GM18498 (cell line): ENCODE measurements around the gene HTRA1.

Experiments used
- ATAC-seq: cut with Tn5 transposase; IDR thresholded peaks from one replicate; pipeline ENCODE4 v1.9.1; 2021; ENCODE audit warnings: mild to moderate bottlenecking, moderate library complexity; ENCODE audit not compliant: unreplicated experiment

Gene HTRA1

DNA sequence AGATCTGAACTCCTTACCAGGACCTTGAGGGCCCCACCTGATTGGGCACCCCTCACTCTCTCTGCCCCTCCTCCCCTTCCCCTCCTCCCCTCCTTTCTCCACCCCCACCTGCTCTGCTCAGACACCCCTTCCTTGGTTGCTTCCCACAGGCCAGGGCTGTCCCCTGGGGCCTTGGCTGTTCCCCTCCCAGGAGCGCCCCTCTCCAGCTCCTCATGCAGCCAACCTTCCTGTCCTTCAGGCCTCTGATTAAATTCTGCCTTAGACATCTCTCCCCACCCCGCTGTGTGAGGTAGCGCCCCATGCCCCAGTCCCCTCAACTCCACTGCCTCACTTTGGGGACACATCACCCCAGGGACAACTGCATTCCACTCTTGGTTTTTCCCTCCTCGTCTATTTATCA lies 32.4 kb downstream of the HTRA1 start:
- no peak for ATAC-seq

DNA sequence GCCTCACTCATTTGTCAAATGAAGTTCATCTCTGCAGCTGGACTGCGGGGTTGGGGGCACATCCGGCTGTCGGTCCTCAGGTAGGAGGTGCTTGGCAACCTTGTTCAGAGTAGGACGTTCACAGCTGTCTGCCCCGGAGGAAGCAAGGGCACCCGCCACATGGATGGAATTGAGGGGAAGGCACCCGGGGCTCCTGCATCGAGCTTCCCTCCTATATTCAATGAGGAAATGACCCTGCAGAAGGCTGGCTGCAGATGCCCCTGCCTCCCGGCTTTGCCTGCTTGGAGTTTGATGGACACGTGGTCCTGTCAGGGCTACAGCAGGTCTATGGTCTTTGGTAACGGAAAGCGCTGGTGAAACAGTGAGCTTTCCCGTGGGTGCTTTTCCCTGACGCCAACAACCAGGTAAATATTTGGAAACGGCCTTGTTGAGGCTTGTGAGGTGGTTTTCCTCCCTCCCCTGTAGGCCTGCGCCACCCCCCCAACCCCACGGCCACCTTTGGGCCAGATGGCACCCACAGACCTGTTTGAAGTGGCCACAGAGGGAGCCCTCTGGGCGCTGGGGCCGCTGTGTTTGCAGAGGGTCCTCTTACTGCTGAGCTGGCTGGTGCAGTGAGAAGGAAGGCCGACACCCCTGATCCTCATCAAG lies 32.9 kb downstream of the HTRA1 start:
- ATAC-seq: no peak

- no peak for ATAC-seq
Observed at GRCh38 chr10:122494833-122495232, 33.5 kb downstream of the HTRA1 start.

- ATAC-seq: no peak
Observed at GRCh38 chr10:122495406-122496340, 34.3 kb downstream of the HTRA1 start.

DNA sequence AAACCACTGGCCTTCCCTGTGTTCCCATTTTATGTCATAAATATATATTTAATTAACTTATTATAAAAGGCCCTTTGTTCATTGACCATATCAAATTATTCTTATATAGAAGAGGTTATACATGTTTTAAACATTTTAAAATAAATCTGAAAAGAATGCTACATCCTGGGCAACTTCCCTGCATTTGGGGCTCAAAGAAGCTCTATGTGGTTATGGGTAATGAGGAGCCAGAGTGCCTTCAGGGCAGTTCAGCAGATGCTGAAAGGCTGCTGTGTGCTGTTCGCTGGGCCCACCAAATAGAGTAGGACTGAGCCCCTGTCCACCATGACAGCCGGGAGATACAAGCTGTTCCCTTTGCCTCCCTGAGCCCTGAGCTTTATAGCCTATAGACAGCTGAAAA lies 35.9 kb downstream of the HTRA1 start:
- ATAC-seq: no peak

- ATAC-seq: no peak
Observed at GRCh38 chr10:122498521-122498920, 37.2 kb downstream of the HTRA1 start.

- no peak for ATAC-seq
Observed at GRCh38 chr10:122499012-122499411, 37.7 kb downstream of the HTRA1 start.

- ATAC-seq: no peak
Observed at GRCh38 chr10:122499491-122499941, 38.2 kb downstream of the HTRA1 start.

DNA sequence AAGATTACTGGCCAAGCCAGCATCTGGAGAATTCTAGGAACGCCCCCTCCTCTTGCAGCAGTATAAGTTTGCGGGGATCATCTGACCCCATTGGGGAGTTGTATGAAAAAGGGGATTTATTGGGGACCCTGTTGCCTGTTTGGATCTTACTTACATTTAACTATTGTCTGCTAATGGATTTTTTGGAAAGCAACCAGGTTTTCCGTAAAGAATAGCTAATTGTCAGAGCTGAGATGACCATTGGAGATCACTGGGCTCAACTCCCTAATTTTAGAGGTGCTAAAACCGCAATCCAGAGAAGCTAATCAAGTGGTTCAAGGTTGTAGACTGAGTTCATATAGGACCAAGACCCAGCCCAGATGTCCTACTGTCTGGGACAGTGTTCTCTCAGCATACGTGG lies 38.8 kb downstream of the HTRA1 start:
- ATAC-seq: no peak

GRCh38 chr10:122500726-122501125 lies 39.4 kb downstream of the HTRA1 start:
- ATAC-seq: no peak

- no peak for ATAC-seq
Observed at GRCh38 chr10:122503012-122503411, 41.7 kb downstream of the HTRA1 start.

- ATAC-seq: no peak
Observed at GRCh38 chr10:122503886-122504609, 42.7 kb downstream of the HTRA1 start.

GRCh38 chr10:122504610-122504950 lies 43.2 kb downstream of the HTRA1 start:
- ATAC-seq: no peak

- no peak for ATAC-seq
Observed at GRCh38 chr10:122505011-122505410, 43.7 kb downstream of the HTRA1 start.

GRCh38 chr10:122505885-122506645 lies 44.7 kb downstream of the HTRA1 start:
- ATAC-seq: no peak

- no peak for ATAC-seq
Observed at GRCh38 chr10:122507616-122508015, 46.3 kb downstream of the HTRA1 start.

DNA sequence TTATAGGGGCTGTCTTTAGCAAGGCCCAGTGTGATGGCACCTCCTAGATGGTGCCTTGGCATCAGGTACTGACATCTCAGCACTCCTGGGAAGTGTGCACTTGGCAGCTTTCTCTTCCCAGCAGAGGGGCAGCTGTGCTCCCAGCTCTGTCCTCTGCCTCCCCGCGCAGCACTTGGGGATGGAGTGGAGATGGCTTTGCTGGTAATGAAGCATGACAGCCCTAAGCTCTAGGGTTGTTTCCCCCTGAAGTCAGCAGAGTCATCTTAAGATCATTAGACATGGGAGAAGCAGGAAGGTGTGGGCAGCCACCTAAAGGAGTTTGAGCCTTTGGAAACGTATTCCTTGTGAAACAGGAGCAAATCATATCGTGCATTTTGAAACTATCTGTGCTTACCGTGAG lies 46.7 kb downstream of the HTRA1 start:
- no peak for ATAC-seq

DNA sequence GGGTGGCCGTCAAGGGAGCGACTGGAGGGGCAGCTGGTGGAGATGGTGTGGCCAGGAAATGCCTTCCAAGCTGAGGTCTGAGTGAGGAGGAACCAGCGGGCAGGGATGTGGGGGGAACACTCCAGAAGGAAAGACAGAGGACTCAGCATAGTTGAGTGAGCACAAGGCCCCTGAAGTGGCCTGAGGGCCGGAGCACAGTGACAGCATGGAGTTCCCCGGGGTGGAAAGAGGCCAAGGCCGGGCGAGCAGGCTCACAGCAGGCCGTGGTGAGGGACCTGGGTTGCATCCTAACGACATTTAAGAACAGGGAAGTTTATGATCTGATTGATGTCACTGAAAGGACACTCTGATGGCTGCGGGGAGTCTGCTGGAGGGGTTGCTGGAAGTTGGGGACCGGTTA lies 48.0 kb downstream of the HTRA1 start:
- no peak for ATAC-seq

- no peak for ATAC-seq
Observed at GRCh38 chr10:122510326-122510725, 49.0 kb downstream of the HTRA1 start.

- no peak for ATAC-seq
Observed at GRCh38 chr10:122510736-122511135, 49.4 kb downstream of the HTRA1 start.

- no peak for ATAC-seq
Observed at GRCh38 chr10:122513053-122513452, 51.7 kb downstream of the HTRA1 start.
